HepG2 (cell line): ENCODE data around the gene PLEKHG7. TPM values are rescaled to one million over a fixed set of nuclear protein-coding genes. Genes with fewer than 3 reads are reported as not detected.

Source experiments
- ATAC-seq: fragments of 200-7000 bp; cut with Tn5 transposase; 3 replicates; pipeline ENCODE4 v1.9.1; 2020; ENCODE audit warnings: mild to moderate bottlenecking, moderate library complexity
- BruUV-seq: library from RNA; stranded (reverse); fragments of 400-500 nt; replicated peaks from 2 replicates; lab custom pipeline; 2021; lab: Mats Ljungman, UMichigan
- CTCF ChIA-PET: fragments of 300-600 bp; formaldehyde crosslinking; extraction: SDS; loops from one replicate; lab custom pipeline; 2021; ENCODE audit warnings: low total read pairs, inconsistent platforms, low intra/inter-chr PET ratio; lab: Yijun Ruan, JAX
- POLR2A ChIA-PET: fragments of 350-600 bp; sonication (Branson Sonifier 250); formaldehyde crosslinking; loops from one replicate; lab custom pipeline; 2020; ENCODE audit warnings: antibody characterized with exemption, inconsistent platforms; lab: Yijun Ruan, JAX
- DNase-seq: peaks from one replicate; pipeline ENCODE4 v3.0.0-alpha.2; 2015; ENCODE audit warnings: low spot score
- FAIRE-seq: peaks from 3 replicates; lab custom pipeline; 2011; peaks lifted over from hg19 to GRCh38; lab: Jason Lieb, UNC
- H2AFZ ChIP-seq: one replicate; pipeline ENCODE4 v1.6.1; 2011; ENCODE audit warnings: low read length, inconsistent platforms
- H3K27ac ChIP-seq: fragments of 300-600 bp; 3 replicates; pipeline ENCODE4 v1.8.0; 2011; ENCODE audit warnings: mixed run types, mild to moderate bottlenecking, mixed read lengths, low read length, inconsistent platforms; ENCODE audit not compliant: insufficient read depth; ENCODE audit errors: extremely low read length
- H3K27me3 ChIP-seq, 2 experiments: fragments of 200-600 bp in 1 of 2; 2 replicates in 1 of 2; 3 replicates in 1 of 2; pipeline versions ENCODE4 v1.6.0 to v1.8.0; 2011; ENCODE audit warnings: low read length in 2 of 2, mild to moderate bottlenecking in 2 of 2, moderate library complexity in 2 of 2, inconsistent platforms in 1 of 2; ENCODE audit not compliant: insufficient read depth in 2 of 2, control insufficient read depth in 1 of 2
- H3K36me3 ChIP-seq, 2 experiments: fragments of 200-600 bp in 1 of 2; replicated peaks in 1 of 2; 2 replicates in 1 of 2; 3 replicates in 1 of 2; pipeline versions ENCODE4 v1.5.1 to v1.8.0; 2011; ENCODE audit warnings: low read length in 2 of 2, inconsistent platforms in 1 of 2; ENCODE audit not compliant: insufficient read depth in 2 of 2, control insufficient read depth in 1 of 2
- H3K4me1 ChIP-seq: 2 replicates; pipeline ENCODE4 v1.5.1; 2012; ENCODE audit warnings: low read length, inconsistent platforms; ENCODE audit not compliant: insufficient read depth
- H3K4me2 ChIP-seq: 2 replicates; pipeline ENCODE4 v1.6.0; 2011; ENCODE audit warnings: low read depth, low read length, inconsistent platforms
- H3K4me3 ChIP-seq, 3 experiments: fragments of 200-600 bp in 1 of 3; sonication (generic), shearing (Covaris generic) in 1 of 3; replicated peaks in 1 of 3; 2 replicates each; pipeline ENCODE4 v1.5.1; 2011 to 2016; ENCODE audit warnings: low read length in 3 of 3, inconsistent platforms in 2 of 3, low read depth in 2 of 3, mild to moderate bottlenecking in 2 of 3, control low read depth in 1 of 3, mixed read lengths in 1 of 3; ENCODE audit not compliant: insufficient read depth in 1 of 3
- H3K79me2 ChIP-seq: one replicate; pipeline ENCODE4 v1.6.1; 2011; ENCODE audit warnings: low read length, inconsistent platforms; ENCODE audit not compliant: insufficient read depth
- H3K9ac ChIP-seq: 2 replicates; pipeline ENCODE4 v1.6.0; 2011; ENCODE audit warnings: mild to moderate bottlenecking, low read depth, low read length, inconsistent platforms; ENCODE audit not compliant: insufficient read depth
- H3K9me3 ChIP-seq: 2 replicates; pipeline ENCODE4 v1.5.1; 2012; ENCODE audit warnings: mild to moderate bottlenecking, low read length
- H4K20me1 ChIP-seq: 2 replicates; pipeline ENCODE4 v1.6.0; 2011; ENCODE audit warnings: inconsistent platforms, mild to moderate bottlenecking, low read length, moderate library complexity; ENCODE audit not compliant: insufficient read depth
- CBX2 ChIP-seq, 2 experiments: fragments of 200-600 bp in 1 of 2; sonication (generic); formaldehyde crosslinking in 1 of 2; IDR thresholded peaks; 2 replicates each; pipeline versions ENCODE4 v1.7.0 to v1.8.1; 2018 to 2022; ENCODE audit warnings: low read depth in 2 of 2, low read length in 1 of 2, mild to moderate bottlenecking in 1 of 2, missing genetic modification reagents in 1 of 2
- ETV5 ChIP-seq: IDR thresholded peaks from 2 replicates; pipeline ENCODE4 v1.6.1; 2018; ENCODE audit warnings: missing biosample characterization, missing genetic modification reagents, inconsistent platforms, borderline replicate concordance
- HOXD1 ChIP-seq: sonication (generic); formaldehyde crosslinking; IDR thresholded peaks from 2 replicates; pipeline ENCODE4 v1.5.0; 2020; ENCODE audit warnings: missing genetic modification reagents
- PHB2 ChIP-seq: fragments of 450-650 bp; IDR thresholded peaks from 2 replicates; pipeline ENCODE4 v1.6.1; 2018; ENCODE audit not compliant: partially characterized antibody
- SRSF9 ChIP-seq: fragments of 200-400 bp; formaldehyde crosslinking; IDR thresholded peaks from 2 replicates; pipeline ENCODE4 v1.6.1; 2018; ENCODE audit warnings: borderline replicate concordance, mild to moderate bottlenecking, low read depth, low read length; ENCODE audit not compliant: insufficient read depth, poor library complexity, severe bottlenecking
- ZMAT5 ChIP-seq: sonication (generic); formaldehyde crosslinking; IDR thresholded peaks from 2 replicates; pipeline ENCODE4 v1.5.0; 2020; ENCODE audit warnings: mild to moderate bottlenecking, low read depth, missing genetic modification reagents, borderline replicate concordance
- ZNF574 ChIP-seq: sonication (generic); formaldehyde crosslinking; IDR thresholded peaks from 2 replicates; pipeline ENCODE4 v1.4.0; 2020; ENCODE audit warnings: missing genetic modification reagents
- WGBS: methylation state at CpG from one replicate; pipeline ENCODE4 v1.1.6; 2017; ENCODE audit warnings: low lambda C conversion rate; 5-methylcytosine and 5-hydroxymethylcytosine counted together
- in situ Hi-C: cut with HindIII; loops from 2 replicates; pipeline ENCODE4 v1.10.0; 2017; ENCODE audit warnings: low pct_unique_long_range_greater_than_20kb; ENCODE audit not compliant: extremely low pct_ligation_motif_present
- intact Hi-C: fragments of 100-400 bp; cut with micrococcal nuclease; formaldehyde crosslinking; loops from one replicate; pipeline ENCODE4 v1.10.0; 2022; ENCODE audit not compliant: unreplicated experiment
- polyA plus RNA-seq, 8 experiments: library from polyadenylated mRNA; depleted of rRNA in 3 of 8; stranded (reverse) in 7 of 8; unstranded in 1 of 8; fragments of >200 nt; fragmentation: Illumina TruSeq in 4 of 8; extraction: Trizol in 4 of 8; gene quantifications; 2 replicates each; pipeline versions ENCODE4 v1.2.1 to v1.2.3, GENCODE V29; 2011 to 2016; ENCODE audit warnings: low read depth in 4 of 8, missing spikeins in 1 of 8, mixed read lengths in 1 of 8; ENCODE audit not compliant: insufficient read depth in 1 of 8
- total RNA-seq, 5 experiments: library from RNA; depleted of rRNA; stranded (reverse); fragments of >200 nt; fragmentation: Illumina TruSeq; extraction: Trizol; gene quantifications; 2 replicates each; pipeline ENCODE4 v1.2.3, GENCODE V29; 2016; ENCODE audit warnings: low read depth in 1 of 5

The PLEKHG7 gene
- total and polyA plus RNA-seq, 2 of the 13 experiments (the other 11 are each of a cell fraction or from before 2014, with no cell fraction given) = not detected

GRCh38 chr12:92732716-92733115, 29.9 kb downstream of the PLEKHG7 start:
- Histone ChIP-seq H3K36me3 (no peaks in the 10 kb centered on the region), H3K4me1 (no peaks in the 10 kb centered on the region), H3K4me3 (no peak overlapping the region), H3K27ac (no peak overlapping the region), H4K20me1 (no peaks in the 10 kb centered on the region), H3K9me3 (no peaks in the 10 kb centered on the region), H3K27me3 (peaks cover 0 to 8% of the 10 kb centered on the region in 2 experiments; a peak in 2 of 5 replicates), H3K9ac (no peak overlapping the region), H3K79me2 (no peaks in the 10 kb centered on the region), H2AFZ (no peak overlapping the region), H3K4me2 (no peak overlapping the region)
- ATAC-seq (no peak), DNase-seq (no peak), FAIRE-seq (no peak)
- TF ChIP-seq ETV5 (CRISPR knock-in tag) (no peak), CBX2 (IDR thresholded peaks at IDR 0.05; ENCODE audit: low read depth, low read length) (no peak), CBX2 (CRISPR knock-in tag; IDR thresholded peaks at IDR 0.05; ENCODE audit: low read depth) (no peak), ZNF574 (CRISPR knock-in tag) (no peak), PHB2 (no peak), HOXD1 (no peak), SRSF9 (no peak), ZMAT5 (CRISPR knock-in tag) (no peak)
- CTCF ChIA-PET = no interaction called here
- intact Hi-C loops = no loop called here
- no TSS peak for BruUV-seq
- 24% methylated on average over 6 of the region's 6 CpGs for WGBS
- in situ Hi-C loops = no loop called here
- POLR2A ChIA-PET = no interaction called here
